GM12801 (cell line): ENCODE results near the gene CA10.

Experiments used
- CTCF ChIP-seq: IDR thresholded peaks from one replicate; pipeline ENCODE4 v1.5.1; 2011; ENCODE audit warnings: control low read depth; ENCODE audit not compliant: insufficient read length; ENCODE audit errors: extremely low read depth

Gene CA10

DNA sequence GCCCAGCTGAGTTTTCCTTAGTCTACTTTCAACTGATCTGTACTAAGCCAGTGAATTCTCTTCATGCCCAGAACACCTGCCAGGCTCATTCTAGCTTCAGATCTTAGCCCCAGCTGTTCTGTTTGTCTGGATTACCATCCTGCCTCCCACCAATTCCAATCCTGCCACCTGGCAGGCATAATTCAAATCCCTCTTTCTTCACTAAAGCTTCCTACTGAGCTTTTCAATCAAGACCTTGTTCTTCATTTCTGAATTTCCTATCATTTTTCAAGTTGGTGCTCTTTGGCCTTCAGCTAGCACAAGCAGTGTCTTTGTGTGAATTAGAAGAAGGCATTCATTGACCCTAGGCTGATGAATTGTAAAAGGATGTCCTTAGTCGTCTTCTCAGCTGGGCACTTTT is 540.5 kb downstream of the CA10 start:
- no peak for TF ChIP-seq CTCF

- TF ChIP-seq CTCF, result no peak
These were observed 545.3 kb downstream of the CA10 start for GRCh38 chr17:51613255-51613654.

DNA sequence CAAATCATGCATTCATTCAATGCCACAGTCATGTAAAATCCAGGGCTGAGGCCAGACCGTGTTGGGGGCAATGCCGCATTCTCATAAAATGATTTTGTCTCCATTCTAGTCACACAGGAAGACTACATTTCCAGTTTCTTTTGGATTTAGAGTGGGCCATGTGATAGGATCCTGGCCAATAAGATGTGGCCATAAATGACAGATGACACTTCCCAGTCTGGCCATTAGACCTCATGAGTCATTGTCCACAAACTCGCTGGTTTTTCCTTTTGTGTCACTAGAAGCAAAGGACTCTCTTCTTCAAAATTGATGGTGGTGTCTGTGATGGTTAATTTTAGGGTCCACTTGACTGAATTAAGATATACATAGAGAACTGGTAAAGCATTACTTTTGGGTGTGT is 545.8 kb downstream of the CA10 start:
- TF ChIP-seq CTCF, result no peak

DNA sequence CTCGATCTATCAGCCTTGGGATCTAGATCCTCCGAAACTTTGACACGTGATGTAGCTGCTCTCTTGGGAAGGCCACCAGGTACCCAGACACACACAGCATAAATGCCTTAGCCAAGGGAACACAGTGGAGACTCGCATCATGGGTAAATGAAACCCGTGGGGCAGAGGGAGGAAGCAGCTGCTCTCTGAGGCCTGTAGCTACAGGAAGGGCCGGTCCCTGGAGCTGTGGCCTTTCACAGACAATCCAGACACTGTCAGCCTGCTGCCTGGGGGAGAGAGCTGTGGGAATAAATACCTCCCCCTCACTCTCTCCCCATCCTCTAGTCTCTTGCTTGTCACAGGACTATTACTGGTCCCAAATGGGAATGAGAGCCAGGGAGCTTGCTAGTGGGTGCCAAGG is 546.9 kb downstream of the CA10 start:
- TF ChIP-seq CTCF, result no peak

GRCh38 chr17:51610834-51611233 is 547.7 kb downstream of the CA10 start:
- TF ChIP-seq CTCF, result no peak

- no peak for TF ChIP-seq CTCF
These were observed 548.4 kb downstream of the CA10 start for GRCh38 chr17:51610155-51610554.

DNA sequence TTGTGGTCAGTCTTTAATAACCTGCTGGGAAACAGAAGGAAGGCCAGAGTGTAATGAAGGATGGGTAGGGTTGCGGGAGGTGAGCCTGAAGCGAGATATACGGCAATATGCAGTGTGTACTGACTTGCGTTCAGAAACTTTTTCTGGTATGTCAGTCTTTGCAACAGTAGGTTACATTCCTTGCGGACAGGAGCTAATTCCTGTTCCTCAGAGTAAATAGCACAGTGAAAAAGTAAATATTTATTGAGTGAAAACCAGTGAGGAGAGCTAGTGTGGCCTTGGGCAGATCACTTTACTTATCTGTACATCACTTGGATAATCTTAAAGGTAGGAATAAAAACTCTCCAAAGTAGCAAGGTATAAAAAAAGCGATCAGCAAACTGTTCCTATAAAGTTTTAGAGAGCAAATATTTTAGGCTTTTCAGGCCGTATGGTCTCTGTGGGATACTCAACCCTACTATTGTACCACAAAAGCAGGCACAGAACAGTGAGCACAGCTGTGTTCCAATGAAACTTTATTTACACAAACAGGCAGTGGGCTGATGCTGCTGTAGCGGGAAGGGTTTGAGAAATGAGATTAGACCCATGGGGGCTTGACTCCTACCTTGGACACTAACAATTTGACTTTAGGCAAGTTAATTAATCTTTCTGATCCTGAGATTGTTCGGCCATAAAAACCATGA is 550.1 kb downstream of the CA10 start:
- no peak for TF ChIP-seq CTCF
